Measurements from ENCODE around the gene ATP10B.
A peak's percentile ranks its signal among the peaks of the same experiment; 100 is the strongest.

DNA sequence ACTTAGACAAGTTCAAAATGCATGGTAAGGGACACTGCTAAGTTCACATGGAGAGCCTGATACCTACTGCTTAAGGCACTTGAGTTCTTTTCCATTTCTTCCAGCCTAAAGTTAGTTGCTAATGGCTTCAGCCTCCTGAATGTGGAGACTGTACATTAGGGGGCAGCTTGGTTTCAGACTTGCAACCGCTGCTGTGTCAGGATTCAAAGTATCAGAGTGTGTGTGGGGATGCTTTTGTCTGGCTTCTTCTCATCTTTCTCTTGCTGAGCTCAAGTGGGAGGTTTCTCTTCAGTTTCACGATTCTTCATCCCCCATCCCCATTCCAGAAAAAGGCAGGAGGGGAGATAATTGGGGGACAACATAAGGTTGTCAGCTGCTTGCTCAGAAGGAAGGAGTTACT is 49.4 kb downstream of the ATP10B start:
- TF ChIP-seq, protein P1, sequence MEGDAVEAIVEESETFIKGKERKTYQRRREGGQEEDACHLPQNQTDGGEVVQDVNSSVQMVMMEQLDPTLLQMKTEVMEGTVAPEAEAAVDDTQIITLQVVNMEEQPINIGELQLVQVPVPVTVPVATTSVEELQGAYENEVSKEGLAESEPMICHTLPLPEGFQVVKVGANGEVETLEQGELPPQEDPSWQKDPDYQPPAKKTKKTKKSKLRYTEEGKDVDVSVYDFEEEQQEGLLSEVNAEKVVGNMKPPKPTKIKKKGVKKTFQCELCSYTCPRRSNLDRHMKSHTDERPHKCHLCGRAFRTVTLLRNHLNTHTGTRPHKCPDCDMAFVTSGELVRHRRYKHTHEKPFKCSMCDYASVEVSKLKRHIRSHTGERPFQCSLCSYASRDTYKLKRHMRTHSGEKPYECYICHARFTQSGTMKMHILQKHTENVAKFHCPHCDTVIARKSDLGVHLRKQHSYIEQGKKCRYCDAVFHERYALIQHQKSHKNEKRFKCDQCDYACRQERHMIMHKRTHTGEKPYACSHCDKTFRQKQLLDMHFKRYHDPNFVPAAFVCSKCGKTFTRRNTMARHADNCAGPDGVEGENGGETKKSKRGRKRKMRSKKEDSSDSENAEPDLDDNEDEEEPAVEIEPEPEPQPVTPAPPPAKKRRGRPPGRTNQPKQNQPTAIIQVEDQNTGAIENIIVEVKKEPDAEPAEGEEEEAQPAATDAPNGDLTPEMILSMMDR (IDR thresholded peaks at IDR 0.05) = peak; percentile 18; the same call in 1 of the 2 replicates
- TF ChIP-seq POLR2AphosphoS5 (IDR thresholded peaks at IDR 0.05; ENCODE audit: low read depth, low read length) = no peak
